Lower leg skin (tissue), 3 donors: Measurements from ENCODE around the gene CFAP299.

Source experiments
- POLR2A ChIP-seq, 2 donors: fragments of 450-650 bp; IDR thresholded peaks; one replicate each; pipeline ENCODE4 v1.6.1; 2016 to 2017; ENCODE audit warnings: antibody characterized with exemption in 2 of 2, mild to moderate bottlenecking in 1 of 2, moderate library complexity in 1 of 2
- TF ChIP-seq, protein P1 (sequence below), 3 donors: fragments of 450-650 bp; IDR thresholded peaks; one replicate each; pipeline ENCODE4 v1.5.1; 2016; ENCODE audit warnings: antibody characterized with exemption in 3 of 3, mild to moderate bottlenecking in 3 of 3, moderate library complexity in 2 of 3

DNA sequence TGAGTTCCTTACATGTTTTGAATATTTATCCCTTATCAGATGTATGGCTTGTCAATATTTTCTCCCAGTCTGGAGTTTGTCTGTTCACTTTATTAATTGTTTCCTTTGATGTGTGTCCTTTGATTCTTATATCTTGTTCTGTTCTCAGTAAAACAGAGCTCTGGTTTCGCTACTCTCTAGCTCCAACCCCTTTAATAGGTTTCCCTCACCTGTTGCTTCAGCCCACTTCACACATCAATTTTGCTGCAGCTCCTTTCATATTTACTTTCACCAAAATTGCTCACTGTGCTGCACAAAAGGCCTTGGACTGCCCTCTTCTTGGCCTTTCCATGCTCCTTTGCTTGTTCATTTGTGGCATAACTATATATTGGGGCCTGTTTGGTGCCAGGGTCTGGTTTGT is 85.1 kb downstream of the CFAP299 start:
- TF ChIP-seq, protein P1, sequence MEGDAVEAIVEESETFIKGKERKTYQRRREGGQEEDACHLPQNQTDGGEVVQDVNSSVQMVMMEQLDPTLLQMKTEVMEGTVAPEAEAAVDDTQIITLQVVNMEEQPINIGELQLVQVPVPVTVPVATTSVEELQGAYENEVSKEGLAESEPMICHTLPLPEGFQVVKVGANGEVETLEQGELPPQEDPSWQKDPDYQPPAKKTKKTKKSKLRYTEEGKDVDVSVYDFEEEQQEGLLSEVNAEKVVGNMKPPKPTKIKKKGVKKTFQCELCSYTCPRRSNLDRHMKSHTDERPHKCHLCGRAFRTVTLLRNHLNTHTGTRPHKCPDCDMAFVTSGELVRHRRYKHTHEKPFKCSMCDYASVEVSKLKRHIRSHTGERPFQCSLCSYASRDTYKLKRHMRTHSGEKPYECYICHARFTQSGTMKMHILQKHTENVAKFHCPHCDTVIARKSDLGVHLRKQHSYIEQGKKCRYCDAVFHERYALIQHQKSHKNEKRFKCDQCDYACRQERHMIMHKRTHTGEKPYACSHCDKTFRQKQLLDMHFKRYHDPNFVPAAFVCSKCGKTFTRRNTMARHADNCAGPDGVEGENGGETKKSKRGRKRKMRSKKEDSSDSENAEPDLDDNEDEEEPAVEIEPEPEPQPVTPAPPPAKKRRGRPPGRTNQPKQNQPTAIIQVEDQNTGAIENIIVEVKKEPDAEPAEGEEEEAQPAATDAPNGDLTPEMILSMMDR (IDR thresholded peaks at IDR 0.05), result no peak
- TF ChIP-seq POLR2A (IDR thresholded peaks at IDR 0.05), result no peak
